ENCODE results near the gene ILF3.
"Not testable (repeated sequence)": the region's sequence is repeated elsewhere in the genome, so short reads cannot be mapped to it uniquely, and the experiment has no call there.

Gene ILF3

DNA sequence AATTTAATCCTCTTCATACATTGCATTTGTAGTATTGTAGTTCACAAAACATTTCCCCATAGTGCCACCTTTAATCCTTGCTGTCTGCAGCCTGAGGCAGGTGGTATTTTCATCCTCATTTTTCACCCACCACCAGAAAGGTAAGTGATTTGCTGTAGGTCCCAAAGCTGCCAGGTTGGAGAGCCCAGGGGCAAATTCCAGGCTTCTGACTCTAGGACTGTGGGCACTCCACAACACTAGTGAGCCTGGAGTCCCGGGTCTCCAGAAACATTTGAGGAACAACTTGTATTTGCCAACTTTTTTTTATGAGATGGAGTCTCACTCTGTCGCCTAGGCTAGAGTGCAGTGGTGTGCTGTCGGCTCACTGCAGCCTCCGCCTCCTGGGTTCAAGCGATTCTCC, 6.2 kb downstream of the ILF3 start:
- Histone ChIP-seq H3K4me3 (replicated peaks; ENCODE audit: low read depth, low read length) (no peak overlapping the region), H3K36me3 (ENCODE audit: control insufficient read depth, insufficient read depth, low read length) (peaks cover 6% of the 10 kb centered on the region), H3K27me3 (replicated peaks; ENCODE audit: control insufficient read depth, insufficient read depth, low read length) (no peaks in the 10 kb centered on the region)
- TF ChIP-seq, protein P1, sequence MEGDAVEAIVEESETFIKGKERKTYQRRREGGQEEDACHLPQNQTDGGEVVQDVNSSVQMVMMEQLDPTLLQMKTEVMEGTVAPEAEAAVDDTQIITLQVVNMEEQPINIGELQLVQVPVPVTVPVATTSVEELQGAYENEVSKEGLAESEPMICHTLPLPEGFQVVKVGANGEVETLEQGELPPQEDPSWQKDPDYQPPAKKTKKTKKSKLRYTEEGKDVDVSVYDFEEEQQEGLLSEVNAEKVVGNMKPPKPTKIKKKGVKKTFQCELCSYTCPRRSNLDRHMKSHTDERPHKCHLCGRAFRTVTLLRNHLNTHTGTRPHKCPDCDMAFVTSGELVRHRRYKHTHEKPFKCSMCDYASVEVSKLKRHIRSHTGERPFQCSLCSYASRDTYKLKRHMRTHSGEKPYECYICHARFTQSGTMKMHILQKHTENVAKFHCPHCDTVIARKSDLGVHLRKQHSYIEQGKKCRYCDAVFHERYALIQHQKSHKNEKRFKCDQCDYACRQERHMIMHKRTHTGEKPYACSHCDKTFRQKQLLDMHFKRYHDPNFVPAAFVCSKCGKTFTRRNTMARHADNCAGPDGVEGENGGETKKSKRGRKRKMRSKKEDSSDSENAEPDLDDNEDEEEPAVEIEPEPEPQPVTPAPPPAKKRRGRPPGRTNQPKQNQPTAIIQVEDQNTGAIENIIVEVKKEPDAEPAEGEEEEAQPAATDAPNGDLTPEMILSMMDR (IDR thresholded peaks at IDR 0.05; ENCODE audit: insufficient read depth, low read length, poor library complexity, severe bottlenecking) = no peak
- DNase-seq (ENCODE audit: extremely low read depth, insufficient read length) = no peak

GRCh38 chr19:10661946-10662345, 7.8 kb downstream of the ILF3 start:
- Histone ChIP-seq H3K4me3 (replicated peaks; ENCODE audit: low read depth, low read length) (no peak overlapping the region), H3K27me3 (replicated peaks; ENCODE audit: control insufficient read depth, insufficient read depth, low read length) (no peaks in the 10 kb centered on the region), H3K36me3 (ENCODE audit: control insufficient read depth, insufficient read depth, low read length) (peaks cover 8% of the 10 kb centered on the region)
- TF ChIP-seq, protein P1 (IDR thresholded peaks at IDR 0.05; ENCODE audit: insufficient read depth, low read length, poor library complexity, severe bottlenecking) = no peak
- no peak for DNase-seq (ENCODE audit: extremely low read depth, insufficient read length)

GRCh38 chr19:10662384-10663251, 8.5 kb downstream of the ILF3 start:
- H3K27me3 ChIP-seq (replicated peaks; ENCODE audit: control insufficient read depth, insufficient read depth, low read length) = no peaks in the 10 kb centered on the region
- no peak for DNase-seq (ENCODE audit: extremely low read depth, insufficient read length)
- no peak overlapping the region for H3K4me3 ChIP-seq (replicated peaks; ENCODE audit: low read depth, low read length)
- TF ChIP-seq, protein P1 (IDR thresholded peaks at IDR 0.05; ENCODE audit: insufficient read depth, low read length, poor library complexity, severe bottlenecking) = no peak
- peaks cover 6% of the 10 kb centered on the region; the same call in 1 of the 2 replicates for H3K36me3 ChIP-seq (ENCODE audit: control insufficient read depth, insufficient read depth, low read length)

- H3K36me3 ChIP-seq (ENCODE audit: control insufficient read depth, insufficient read depth, low read length); H3K27me3 ChIP-seq (replicated peaks; ENCODE audit: control insufficient read depth, insufficient read depth, low read length); H3K4me3 ChIP-seq (replicated peaks; ENCODE audit: low read depth, low read length); DNase-seq (ENCODE audit: extremely low read depth, insufficient read length): not testable (repeated sequence)
Observed at GRCh38 chr19:10663252-10663563, 9.1 kb downstream of the ILF3 start.

DNA sequence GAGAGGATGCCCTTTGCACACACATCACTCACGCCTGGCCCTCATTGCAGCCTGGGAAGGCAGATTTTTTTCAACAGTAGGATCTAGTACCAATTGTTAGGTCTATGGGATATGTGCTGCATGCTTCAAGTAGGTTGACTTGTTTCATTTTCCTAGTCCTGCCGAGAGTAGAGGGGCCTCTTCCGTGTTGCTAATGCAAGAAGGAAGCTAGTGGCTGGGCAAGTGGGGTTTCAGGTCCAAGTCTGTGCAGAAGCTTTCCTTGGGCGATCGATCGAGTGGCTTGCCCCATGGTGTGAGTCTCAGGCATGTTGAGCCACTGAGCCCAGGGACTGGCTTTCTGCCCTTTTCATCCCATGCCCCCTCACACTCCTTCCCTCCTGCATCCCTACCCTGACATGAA, 13.7 kb downstream of the ILF3 start:
- TF ChIP-seq, protein P1 (IDR thresholded peaks at IDR 0.05; ENCODE audit: insufficient read depth, low read length, poor library complexity, severe bottlenecking) = no peak
- Histone ChIP-seq H3K27me3 (replicated peaks; ENCODE audit: control insufficient read depth, insufficient read depth, low read length) (no peaks in the 10 kb centered on the region), H3K36me3 (ENCODE audit: control insufficient read depth, insufficient read depth, low read length) (peaks cover 15% of the 10 kb centered on the region), H3K4me3 (replicated peaks; ENCODE audit: low read depth, low read length) (no peak overlapping the region)
- DNase-seq (ENCODE audit: extremely low read depth, insufficient read length) = no peak

DNA sequence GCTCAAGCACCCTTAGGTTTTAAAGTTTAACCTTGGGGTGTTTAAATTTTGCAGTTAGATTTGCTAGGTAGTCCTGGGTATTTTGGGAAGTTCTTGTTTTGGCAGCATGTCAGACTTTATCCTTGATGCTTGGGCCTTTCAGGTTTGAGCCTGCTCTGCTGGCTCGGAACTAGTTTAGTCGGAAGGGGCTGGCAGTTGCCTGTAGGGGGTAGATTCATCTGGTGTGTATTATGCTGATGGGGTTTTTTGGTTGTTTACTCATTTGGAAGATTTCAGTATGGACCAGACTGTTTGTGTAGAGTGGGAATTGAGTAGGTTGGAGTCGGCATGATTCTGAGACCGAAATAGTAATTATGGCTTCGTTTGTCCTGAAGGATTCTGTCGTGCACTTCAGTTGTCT, 15.1 kb downstream of the ILF3 start:
- Histone ChIP-seq H3K27me3 (replicated peaks; ENCODE audit: control insufficient read depth, insufficient read depth, low read length) (no peaks in the 10 kb centered on the region), H3K36me3 (ENCODE audit: control insufficient read depth, insufficient read depth, low read length) (peaks cover 17% of the 10 kb centered on the region), H3K4me3 (replicated peaks; ENCODE audit: low read depth, low read length) (no peak overlapping the region)
- TF ChIP-seq, protein P1 (IDR thresholded peaks at IDR 0.05; ENCODE audit: insufficient read depth, low read length, poor library complexity, severe bottlenecking) = no peak
- DNase-seq (ENCODE audit: extremely low read depth, insufficient read length) = no peak

Measured in GM06990 (cell line).